Transverse colon (tissue), 4 donors: ENCODE results near the gene CD48.

Experiments used
- CTCF ChIP-seq, 5 experiments: fragments of 200-600 bp in 3 of 5; fragments of 450-650 bp in 2 of 5; sonication (generic) in 3 of 5; IDR thresholded peaks; 1 replicate in 2 of 5; 2 replicates in 3 of 5; pipeline ENCODE4 v1.5.1; 2016 to 2017; ENCODE audit warnings: antibody characterized with exemption in 5 of 5, inconsistent platforms in 3 of 5, mild to moderate bottlenecking in 2 of 5, moderate library complexity in 1 of 5
- EP300 ChIP-seq: sonication (generic); formaldehyde crosslinking; IDR thresholded peaks from one replicate; pipeline ENCODE4 v1.6.1; 2017; ENCODE audit warnings: antibody characterized with exemption, low read depth
- POLR2A ChIP-seq: fragments of 450-650 bp; IDR thresholded peaks from one replicate; pipeline ENCODE4 v1.6.1; 2016; ENCODE audit warnings: antibody characterized with exemption, mild to moderate bottlenecking, moderate library complexity
- POLR2AphosphoS5 ChIP-seq, 3 donors: sonication (generic); formaldehyde crosslinking; IDR thresholded peaks; one replicate each; pipeline ENCODE4 v1.6.1; 2016; ENCODE audit warnings: antibody characterized with exemption in 3 of 3

- TF ChIP-seq POLR2AphosphoS5 (IDR thresholded peaks at IDR 0.05) = no peak
- no peak for TF ChIP-seq CTCF (IDR thresholded peaks at IDR 0.05)
- no peak for TF ChIP-seq POLR2A
- no peak for TF ChIP-seq EP300
Measured at GRCh38 chr1:160752924-160753323, 41.3 kb upstream of the CD48 start.
